ENCODE data around the gene RNU6-1. TPM values are rescaled to one million over a fixed set of nuclear protein-coding genes. Genes with fewer than 3 reads are reported as not detected.

RNU6-1 gene
- total RNA-seq, 1 experiment from 2014 or later = not detected

- no peak for DNase-seq (ENCODE audit: low read depth)
These were observed 5.1 kb downstream of the RNU6-1 start for GRCh38 chr15:67834581-67835296.

GRCh38 chr15:67833710-67834511 lies 5.9 kb downstream of the RNU6-1 start:
- DNase-seq (ENCODE audit: low read depth) = peak; percentile 25

- no peak for DNase-seq (ENCODE audit: low read depth)
These were observed 6.7 kb downstream of the RNU6-1 start for GRCh38 chr15:67832897-67833709.

GRCh38 chr15:67832031-67832551 lies 7.8 kb downstream of the RNU6-1 start:
- peak; percentile 45 for DNase-seq (ENCODE audit: low read depth)

GRCh38 chr15:67831363-67831762 lies 8.5 kb downstream of the RNU6-1 start:
- DNase-seq (ENCODE audit: low read depth) = no peak

GRCh38 chr15:67829647-67830504 lies 10.0 kb downstream of the RNU6-1 start:
- no peak for DNase-seq (ENCODE audit: low read depth)

- no peak for DNase-seq (ENCODE audit: low read depth)
These were observed 10.7 kb downstream of the RNU6-1 start for GRCh38 chr15:67828969-67829646.

- DNase-seq (ENCODE audit: low read depth) = no peak
These were observed 11.4 kb downstream of the RNU6-1 start for GRCh38 chr15:67828278-67828968.

- DNase-seq (ENCODE audit: low read depth) = no peak
These were observed 12.1 kb downstream of the RNU6-1 start for GRCh38 chr15:67827562-67828277.

GRCh38 chr15:67826717-67827561 lies 12.9 kb downstream of the RNU6-1 start:
- no peak for DNase-seq (ENCODE audit: low read depth)

GRCh38 chr15:67825881-67826716 lies 13.7 kb downstream of the RNU6-1 start:
- DNase-seq (ENCODE audit: low read depth) = no peak

- peak; percentile 17 for DNase-seq (ENCODE audit: low read depth)
These were observed 14.6 kb downstream of the RNU6-1 start, which contains the start of gene SKOR1 for GRCh38 chr15:67824976-67825880. SKOR1 (plus strand) TSS chr15:67825509; CDS start chr15:67825603, 94 bp downstream.

GRCh38 chr15:67824197-67824968 lies 15.5 kb downstream of the RNU6-1 start:
- DNase-seq (ENCODE audit: low read depth) = no peak

GRCh38 chr15:67823314-67824196 lies 16.3 kb downstream of the RNU6-1 start:
- no peak for DNase-seq (ENCODE audit: low read depth)

Measured in LHCN-M2 (cell line).